HEK293 (cell line): Measurements from ENCODE around the gene TRIM7.

Experiments used
- CTCF ChIA-PET: fragments of 350-600 bp; formaldehyde crosslinking; extraction: SDS; loops from one replicate; lab custom pipeline; 2021; ENCODE audit warnings: antibody characterized with exemption; lab: Yijun Ruan, JAX
- POLR2A ChIA-PET: fragments of 300-600 bp; formaldehyde crosslinking; extraction: SDS; loops from one replicate; lab custom pipeline; 2020; ENCODE audit warnings: antibody characterized with exemption, inconsistent platforms; lab: Yijun Ruan, JAX
- H3K27ac ChIP-seq: fragments of 200-500 bp; sonication (Bioruptor generic); 2 replicates; pipeline ENCODE4 v1.5.1; 2014; ENCODE audit warnings: low read depth, low read length, control low read depth, inconsistent platforms; ENCODE audit errors: extremely low read depth
- H3K36me3 ChIP-seq, 2 experiments: fragments of 200-500 bp in 1 of 2; sonication (Bioruptor generic) in 1 of 2; 1 replicate in 1 of 2; 2 replicates in 1 of 2; pipeline ENCODE4 v1.5.1; 2014 to 2017; ENCODE audit warnings: inconsistent platforms in 2 of 2, low read length in 2 of 2; ENCODE audit not compliant: control insufficient read depth in 2 of 2, insufficient read depth in 1 of 2
- H3K4me1 ChIP-seq: fragments of 200-500 bp; sonication (Bioruptor generic); 2 replicates; pipeline ENCODE4 v1.5.1; 2014; ENCODE audit warnings: mild to moderate bottlenecking, low read length, inconsistent platforms; ENCODE audit not compliant: control insufficient read depth, insufficient read depth
- H3K4me3 ChIP-seq: 2 replicates; pipeline ENCODE4 v1.5.1; 2011; ENCODE audit warnings: low read depth, mild to moderate bottlenecking, control low read depth, low read length, moderate library complexity
- H3K9me3 ChIP-seq: fragments of 200-500 bp; sonication (Bioruptor generic); 2 replicates; pipeline ENCODE4 v1.5.1; 2014; ENCODE audit warnings: low read depth, low read length, inconsistent platforms; ENCODE audit not compliant: control insufficient read depth, insufficient read depth
- BCL11A ChIP-seq: fragments of 450-650 bp; formaldehyde crosslinking; IDR thresholded peaks from 2 replicates; pipeline ENCODE4 v1.5.1; 2016; ENCODE audit warnings: low read depth, missing biosample characterization, missing genetic modification characterization
- CTCF ChIP-seq: fragments of 450-650 bp; formaldehyde crosslinking; IDR thresholded peaks from 2 replicates; pipeline ENCODE4 v1.5.1; 2016; ENCODE audit warnings: missing biosample characterization, missing genetic modification characterization
- IKZF3 ChIP-seq: fragments of 450-650 bp; IDR thresholded peaks from 2 replicates; pipeline ENCODE4 v1.5.0; 2018; ENCODE audit warnings: missing biosample characterization, mild to moderate bottlenecking, missing genetic modification characterization, moderate library complexity
- MZF1 ChIP-seq: fragments of 450-650 bp; formaldehyde crosslinking; IDR thresholded peaks from 2 replicates; pipeline ENCODE4 v1.5.1; 2017; ENCODE audit warnings: missing biosample characterization, missing genetic modification characterization, borderline replicate concordance
- OSR2 ChIP-seq: fragments of 450-650 bp; formaldehyde crosslinking; IDR thresholded peaks from 2 replicates; pipeline ENCODE4 v1.5.1; 2016; ENCODE audit warnings: missing biosample characterization, missing genetic modification characterization
- OVOL3 ChIP-seq: fragments of 450-650 bp; formaldehyde crosslinking; IDR thresholded peaks from 2 replicates; pipeline ENCODE4 v1.5.1; 2016; ENCODE audit warnings: missing biosample characterization, missing genetic modification characterization
- SP3 ChIP-seq: fragments of 450-650 bp; formaldehyde crosslinking; IDR thresholded peaks from 2 replicates; pipeline ENCODE4 v1.5.1; 2016; ENCODE audit warnings: missing biosample characterization, missing genetic modification characterization
- TRIM28 ChIP-seq: IDR thresholded peaks from 2 replicates; pipeline ENCODE4 v1.6.1; 2011; ENCODE audit warnings: low read length, control low read depth, borderline replicate concordance
- YY2 ChIP-seq: fragments of 450-650 bp; formaldehyde crosslinking; IDR thresholded peaks from 2 replicates; pipeline ENCODE4 v1.5.1; 2016; ENCODE audit warnings: missing biosample characterization, missing genetic modification characterization
- ZBTB17 ChIP-seq: fragments of 450-650 bp; formaldehyde crosslinking; IDR thresholded peaks from 2 replicates; pipeline ENCODE4 v1.5.1; 2016; ENCODE audit warnings: missing biosample characterization, missing genetic modification characterization
- ZBTB26 ChIP-seq: fragments of 450-650 bp; formaldehyde crosslinking; optimal IDR thresholded peaks from 2 replicates; pipeline ENCODE3; 2016; ENCODE audit warnings: missing biosample characterization, mild to moderate bottlenecking, missing genetic modification characterization
- ZBTB8A ChIP-seq: fragments of 450-650 bp; formaldehyde crosslinking; IDR thresholded peaks from 2 replicates; pipeline ENCODE4 v1.5.1; 2016; ENCODE audit warnings: missing biosample characterization, missing genetic modification characterization
- ZFP3 ChIP-seq: fragments of 450-650 bp; formaldehyde crosslinking; IDR thresholded peaks from 2 replicates; pipeline ENCODE4 v1.5.1; 2016; ENCODE audit warnings: low read depth, missing biosample characterization, missing genetic modification characterization
- ZNF121 ChIP-seq: fragments of 450-650 bp; formaldehyde crosslinking; IDR thresholded peaks from 2 replicates; pipeline ENCODE4 v1.5.1; 2016; ENCODE audit warnings: missing biosample characterization, missing genetic modification characterization
- ZNF24 ChIP-seq: fragments of 450-650 bp; formaldehyde crosslinking; IDR thresholded peaks from 2 replicates; pipeline ENCODE4 v1.5.1; 2016; ENCODE audit warnings: missing biosample characterization, missing genetic modification characterization
- ZNF311 ChIP-seq: fragments of 450-650 bp; formaldehyde crosslinking; IDR thresholded peaks from 2 replicates; pipeline ENCODE4 v1.5.1; 2017; ENCODE audit warnings: missing biosample characterization, missing genetic modification characterization, borderline replicate concordance
- ZNF335 ChIP-seq: fragments of 450-650 bp; formaldehyde crosslinking; conservative IDR thresholded peaks from 2 replicates; pipeline ENCODE4 v1.5.1; 2016; ENCODE audit warnings: missing biosample characterization, missing genetic modification characterization
- ZNF350 ChIP-seq: fragments of 450-650 bp; formaldehyde crosslinking; IDR thresholded peaks from 2 replicates; pipeline ENCODE4 v1.5.0; 2017; ENCODE audit warnings: missing biosample characterization, mild to moderate bottlenecking, missing genetic modification characterization
- ZNF391 ChIP-seq: fragments of 450-650 bp; formaldehyde crosslinking; IDR thresholded peaks from 2 replicates; pipeline ENCODE4 v1.5.1; 2016; ENCODE audit warnings: low read depth, missing biosample characterization, missing genetic modification characterization, borderline replicate concordance
- ZNF501 ChIP-seq: fragments of 450-650 bp; formaldehyde crosslinking; IDR thresholded peaks from 2 replicates; pipeline ENCODE4 v1.5.1; 2016; ENCODE audit warnings: missing biosample characterization, missing genetic modification characterization
- ZNF701 ChIP-seq: fragments of 450-650 bp; formaldehyde crosslinking; IDR thresholded peaks from 2 replicates; pipeline ENCODE4 v1.5.1; 2016; ENCODE audit warnings: missing biosample characterization, missing genetic modification characterization
- TF ChIP-seq, protein P1 (sequence below): fragments of 450-650 bp; formaldehyde crosslinking; IDR thresholded peaks from 2 replicates; pipeline ENCODE4 v1.5.1; 2016; ENCODE audit warnings: missing biosample characterization, missing genetic modification characterization

The TRIM7 gene

GRCh38 chr5:181187500-181188213 lies 17.3 kb downstream of the TRIM7 start (continued):
- TF ChIP-seq ZBTB26 (tag by site-specific recombination): peak; percentile 83
- TF ChIP-seq, protein P1, sequence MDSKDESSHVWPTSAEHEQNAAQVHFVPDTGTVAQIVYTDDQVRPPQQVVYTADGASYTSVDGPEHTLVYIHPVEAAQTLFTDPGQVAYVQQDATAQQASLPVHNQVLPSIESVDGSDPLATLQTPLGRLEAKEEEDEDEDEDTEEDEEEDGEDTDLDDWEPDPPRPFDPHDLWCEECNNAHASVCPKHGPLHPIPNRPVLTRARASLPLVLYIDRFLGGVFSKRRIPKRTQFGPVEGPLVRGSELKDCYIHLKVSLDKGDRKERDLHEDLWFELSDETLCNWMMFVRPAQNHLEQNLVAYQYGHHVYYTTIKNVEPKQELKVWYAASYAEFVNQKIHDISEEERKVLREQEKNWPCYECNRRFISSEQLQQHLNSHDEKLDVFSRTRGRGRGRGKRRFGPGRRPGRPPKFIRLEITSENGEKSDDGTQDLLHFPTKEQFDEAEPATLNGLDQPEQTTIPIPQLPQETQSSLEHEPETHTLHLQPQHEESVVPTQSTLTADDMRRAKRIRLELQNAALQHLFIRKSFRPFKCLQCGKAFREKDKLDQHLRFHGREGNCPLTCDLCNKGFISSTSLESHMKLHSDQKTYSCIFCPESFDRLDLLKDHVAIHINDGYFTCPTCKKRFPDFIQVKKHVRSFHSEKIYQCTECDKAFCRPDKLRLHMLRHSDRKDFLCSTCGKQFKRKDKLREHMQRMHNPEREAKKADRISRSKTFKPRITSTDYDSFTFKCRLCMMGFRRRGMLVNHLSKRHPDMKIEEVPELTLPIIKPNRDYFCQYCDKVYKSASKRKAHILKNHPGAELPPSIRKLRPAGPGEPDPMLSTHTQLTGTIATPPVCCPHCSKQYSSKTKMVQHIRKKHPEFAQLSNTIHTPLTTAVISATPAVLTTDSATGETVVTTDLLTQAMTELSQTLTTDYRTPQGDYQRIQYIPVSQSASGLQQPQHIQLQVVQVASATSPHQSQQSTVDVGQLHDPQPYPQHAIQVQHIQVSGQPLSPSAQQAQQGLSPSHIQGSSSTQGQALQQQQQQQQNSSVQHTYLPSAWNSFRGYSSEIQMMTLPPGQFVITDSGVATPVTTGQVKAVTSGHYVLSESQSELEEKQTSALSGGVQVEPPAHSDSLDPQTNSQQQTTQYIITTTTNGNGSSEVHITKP (tag by site-specific recombination): peak; percentile 80
- TF ChIP-seq CTCF (tag by site-specific recombination): peak; percentile 84
- TF ChIP-seq SP3 (tag by site-specific recombination): peak; percentile 11; the same call in 1 of the 2 replicates
- peak; percentile 90 for TF ChIP-seq ZBTB8A (tag by site-specific recombination)
- TF ChIP-seq YY2 (tag by site-specific recombination): no peak
- no peak for TF ChIP-seq ZNF350
- peak; percentile 52; the same call in 1 of the 2 replicates for TF ChIP-seq ZNF24 (tag by site-specific recombination)
- TF ChIP-seq ZNF501 (tag by site-specific recombination): peak; percentile 86
- TF ChIP-seq IKZF3 (tag by site-specific recombination): peak; percentile 85
- TF ChIP-seq ZNF701 (tag by site-specific recombination): no peak
- no peak for TF ChIP-seq ZNF311 (tag by site-specific recombination)
- no peak for TF ChIP-seq ZFP3
- TF ChIP-seq ZNF121: no peak; the same call in 1 of the 2 replicates
- TF ChIP-seq MZF1 (tag by site-specific recombination): peak; percentile 68
- peak; percentile 32; the same call in 1 of the 2 replicates for TF ChIP-seq TRIM28
- 0 out of 2 replicates have a peak, but pooled peaks have one; percentile 9 for TF ChIP-seq OVOL3

DNA sequence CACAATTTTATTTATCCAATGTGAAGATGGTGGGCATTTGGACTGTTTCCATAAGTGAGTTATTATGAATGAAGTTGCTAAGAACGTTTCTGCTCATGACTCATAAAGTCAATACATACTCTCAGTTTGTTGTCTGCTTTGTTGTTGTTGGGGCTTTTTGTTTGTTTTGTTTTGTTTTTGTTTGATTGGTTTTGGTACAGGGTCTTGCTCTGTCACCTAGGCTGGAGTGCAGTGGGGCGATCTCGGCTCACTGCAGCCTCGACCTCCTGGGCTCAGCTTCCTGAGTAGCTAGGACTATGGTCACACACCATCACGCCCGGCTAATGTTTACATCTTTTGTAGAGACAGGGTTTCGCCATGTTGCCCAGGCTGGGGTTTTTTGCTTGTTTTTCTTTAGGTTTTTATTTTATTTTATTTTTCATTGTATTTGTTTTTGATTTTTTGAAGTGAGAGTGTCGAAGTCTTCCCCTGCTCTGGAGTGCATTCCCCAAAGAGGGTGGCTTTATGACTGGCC lies 18.0 kb downstream of the TRIM7 start:
- Histone ChIP-seq H3K4me1 (no peaks in the 10 kb centered on the region), H3K9me3 (no peaks in the 10 kb centered on the region), H3K27ac (peak overlapping the region; percentile 25; the same call in 1 of the 2 replicates), H3K36me3 (no peaks in the 10 kb centered on the region), H3K4me3 (peak overlapping the region; percentile 12; the same call in 1 of the 2 replicates)
- TF ChIP-seq ZNF335 (tag by site-specific recombination): peak; percentile 87
- peak; percentile 68 for TF ChIP-seq OSR2 (tag by site-specific recombination)
- TF ChIP-seq ZBTB17 (tag by site-specific recombination): 0 out of 2 replicates have a peak, but pooled peaks have one; percentile 7
- no peak for TF ChIP-seq ZNF391 (tag by site-specific recombination)
- no peak for TF ChIP-seq BCL11A (tag by site-specific recombination)
- CTCF ChIA-PET: interaction anchor here (0.7 to 1.3 kb wide), 3 partner anchors 14 to 1056 kb away, joined by 3 to 4 read pairs (median 4); no protein-coding TSS in a partner anchor
- POLR2A ChIA-PET: interaction anchor here (0.9 to 4.0 kb wide), 5 partner anchors 10 to 36 kb away, joined by 3 to 29 read pairs (median 10); partner anchors contain the start of gene TRIM41
